ENCODE measurements around the gene ALLC. TPM values are rescaled to one million over a fixed set of nuclear protein-coding genes. Genes with fewer than 3 reads are reported as not detected.

Gene ALLC
- total RNA-seq, 2 experiments from 2014 or later, result not detected

DNA sequence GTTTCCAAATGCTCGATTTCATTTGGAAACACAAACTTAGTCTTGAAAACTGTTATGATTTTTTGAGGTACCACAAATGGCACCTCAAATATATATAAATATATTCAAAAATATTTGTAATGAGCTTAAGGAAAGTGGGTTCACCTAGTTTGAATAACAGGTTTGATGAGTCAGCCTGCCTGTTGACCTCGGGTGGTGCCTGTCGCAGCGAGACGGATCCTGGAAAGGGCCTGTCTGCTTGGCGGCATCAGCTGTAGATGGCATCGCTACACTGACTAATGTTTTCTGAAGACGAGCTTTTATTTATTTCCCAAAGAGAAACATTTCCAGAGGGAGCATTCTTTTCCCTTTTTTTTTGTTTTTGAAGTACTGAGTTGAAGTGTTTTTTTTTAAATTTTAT is 6.9 kb downstream of the ALLC start:
- intact Hi-C loops (cut with micrococcal nuclease), result no loop called here
- ATAC-seq, result no peak
- Mint-ChIP-seq H3K4me1 (ENCODE audit: low read depth) (peaks cover 3% of the 10 kb centered on the region), H3K4me3 (no peak overlapping the region), H3K27me3 (no peaks in the 10 kb centered on the region), H3K9me3 (no peaks in the 10 kb centered on the region), H3K36me3 (ENCODE audit: low read depth) (no peaks in the 10 kb centered on the region), H3K27ac (no peak overlapping the region)
- DNase-seq, result no peak
- ChIA-PET POLR2A (no interaction called here), CTCF (interaction anchor here (1.0 kb wide), 1 partner anchor 241 kb away, joined by 3 read pairs; no protein-coding TSS in a partner anchor)
- TF ChIP-seq, protein P1, sequence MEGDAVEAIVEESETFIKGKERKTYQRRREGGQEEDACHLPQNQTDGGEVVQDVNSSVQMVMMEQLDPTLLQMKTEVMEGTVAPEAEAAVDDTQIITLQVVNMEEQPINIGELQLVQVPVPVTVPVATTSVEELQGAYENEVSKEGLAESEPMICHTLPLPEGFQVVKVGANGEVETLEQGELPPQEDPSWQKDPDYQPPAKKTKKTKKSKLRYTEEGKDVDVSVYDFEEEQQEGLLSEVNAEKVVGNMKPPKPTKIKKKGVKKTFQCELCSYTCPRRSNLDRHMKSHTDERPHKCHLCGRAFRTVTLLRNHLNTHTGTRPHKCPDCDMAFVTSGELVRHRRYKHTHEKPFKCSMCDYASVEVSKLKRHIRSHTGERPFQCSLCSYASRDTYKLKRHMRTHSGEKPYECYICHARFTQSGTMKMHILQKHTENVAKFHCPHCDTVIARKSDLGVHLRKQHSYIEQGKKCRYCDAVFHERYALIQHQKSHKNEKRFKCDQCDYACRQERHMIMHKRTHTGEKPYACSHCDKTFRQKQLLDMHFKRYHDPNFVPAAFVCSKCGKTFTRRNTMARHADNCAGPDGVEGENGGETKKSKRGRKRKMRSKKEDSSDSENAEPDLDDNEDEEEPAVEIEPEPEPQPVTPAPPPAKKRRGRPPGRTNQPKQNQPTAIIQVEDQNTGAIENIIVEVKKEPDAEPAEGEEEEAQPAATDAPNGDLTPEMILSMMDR (IDR thresholded peaks at IDR 0.05), result no peak

DNA sequence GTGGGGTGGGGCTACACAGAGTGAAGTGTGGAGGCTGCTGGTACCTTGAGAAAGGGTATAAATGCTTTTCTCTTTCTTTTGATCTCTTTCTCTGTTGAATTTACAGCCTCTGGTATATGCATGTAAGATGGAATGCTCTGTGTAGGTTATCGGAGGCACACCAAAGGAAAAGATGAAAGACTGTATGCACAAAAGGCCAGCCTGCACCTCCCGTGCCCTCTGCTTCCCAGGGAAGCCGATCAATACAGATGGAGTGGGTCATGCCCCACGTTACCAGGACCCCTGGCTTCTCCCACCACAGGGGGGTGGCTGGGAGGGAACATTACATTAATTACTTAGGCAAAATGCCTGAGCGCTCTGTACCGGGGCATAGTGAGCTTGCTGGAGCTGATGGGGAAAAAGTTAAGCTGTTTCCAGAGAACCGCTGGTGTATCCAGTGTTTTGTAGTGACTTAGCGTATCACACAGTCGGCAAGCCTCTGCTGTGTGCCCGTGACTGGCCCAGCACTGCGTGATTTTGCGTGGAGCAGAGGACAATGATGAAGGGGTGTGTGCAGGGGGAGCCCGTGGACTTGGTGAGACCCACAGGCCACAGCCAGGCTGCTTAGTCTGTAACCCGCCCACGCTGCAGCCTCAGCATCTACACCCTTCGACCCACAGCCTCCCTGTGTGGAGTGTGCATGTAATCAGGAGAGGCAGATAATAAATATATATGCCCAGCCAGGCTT is 8.0 kb downstream of the ALLC start:
- intact Hi-C loops (cut with micrococcal nuclease), result no loop called here
- Mint-ChIP-seq H3K27ac (no peak overlapping the region), H3K4me3 (no peak overlapping the region), H3K27me3 (peaks cover 2% of the 10 kb centered on the region), H3K36me3 (ENCODE audit: low read depth) (no peaks in the 10 kb centered on the region), H3K4me1 (ENCODE audit: low read depth) (no peaks in the 10 kb centered on the region), H3K9me3 (no peaks in the 10 kb centered on the region)
- CTCF ChIA-PET, result no interaction called here
- POLR2A ChIA-PET, result no interaction called here
- ATAC-seq, result no peak
- DNase-seq, result no peak
- TF ChIP-seq, protein P1 (IDR thresholded peaks at IDR 0.05), result no peak

DNA sequence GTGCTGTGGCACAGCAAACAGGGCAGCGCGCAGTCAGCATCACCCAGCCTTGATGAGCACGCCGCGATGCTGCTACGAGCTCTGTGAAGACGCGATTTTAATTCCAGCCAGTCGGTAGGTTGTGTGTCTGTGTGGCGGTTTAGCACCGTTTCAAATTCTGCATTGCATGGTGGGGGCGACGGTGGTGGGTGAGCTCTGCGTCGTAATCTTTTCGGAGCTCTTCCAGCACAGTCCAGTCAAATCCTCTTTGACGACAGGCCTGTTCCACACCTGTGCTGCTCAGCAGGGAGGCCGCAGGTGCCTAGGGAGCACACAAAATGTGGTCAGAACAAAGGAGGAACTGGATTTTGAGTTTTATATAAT is 8.6 kb downstream of the ALLC start:
- intact Hi-C loops (cut with micrococcal nuclease), result no loop called here
- Mint-ChIP-seq H3K36me3 (ENCODE audit: low read depth) (no peaks in the 10 kb centered on the region), H3K27ac (no peak overlapping the region), H3K4me1 (ENCODE audit: low read depth) (no peaks in the 10 kb centered on the region), H3K9me3 (no peaks in the 10 kb centered on the region), H3K4me3 (no peak overlapping the region), H3K27me3 (peaks cover 2% of the 10 kb centered on the region)
- ATAC-seq, result no peak
- DNase-seq, result no peak
- TF ChIP-seq, protein P1 (IDR thresholded peaks at IDR 0.05), result no peak
- ChIA-PET CTCF (no interaction called here), POLR2A (no interaction called here)

DNA sequence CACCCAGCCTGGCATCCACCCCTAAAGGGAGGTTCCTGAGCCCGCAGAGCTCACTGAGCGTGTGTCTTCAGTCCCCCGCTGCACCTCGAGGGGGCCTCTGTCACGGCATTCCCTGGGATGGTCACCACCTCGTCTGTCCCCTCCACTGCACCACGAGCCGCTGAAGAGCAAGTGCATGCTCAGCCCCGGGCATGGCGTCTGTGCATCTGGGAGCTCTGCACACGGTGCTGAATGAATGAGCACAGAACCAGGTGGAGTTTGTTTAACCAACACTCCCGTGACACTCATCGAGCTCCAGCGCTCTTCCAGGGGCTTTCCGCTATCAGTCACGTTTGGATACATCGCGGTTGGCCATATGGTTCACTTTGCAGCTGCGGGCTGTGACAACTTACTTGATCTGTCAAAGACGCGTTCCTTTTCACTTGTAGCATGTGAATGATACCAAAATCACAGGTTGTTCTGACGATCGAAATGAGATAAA is 9.2 kb downstream of the ALLC start:
- ChIA-PET CTCF (no interaction called here), POLR2A (no interaction called here)
- Mint-ChIP-seq H3K27ac (no peak overlapping the region), H3K4me1 (ENCODE audit: low read depth) (no peaks in the 10 kb centered on the region), H3K4me3 (no peak overlapping the region), H3K36me3 (ENCODE audit: low read depth) (no peaks in the 10 kb centered on the region), H3K27me3 (peaks cover 2% of the 10 kb centered on the region), H3K9me3 (no peaks in the 10 kb centered on the region)
- TF ChIP-seq, protein P1 (IDR thresholded peaks at IDR 0.05), result no peak
- DNase-seq (no peak), ATAC-seq (no peak)
- intact Hi-C loops (cut with micrococcal nuclease), result no loop called here

DNA sequence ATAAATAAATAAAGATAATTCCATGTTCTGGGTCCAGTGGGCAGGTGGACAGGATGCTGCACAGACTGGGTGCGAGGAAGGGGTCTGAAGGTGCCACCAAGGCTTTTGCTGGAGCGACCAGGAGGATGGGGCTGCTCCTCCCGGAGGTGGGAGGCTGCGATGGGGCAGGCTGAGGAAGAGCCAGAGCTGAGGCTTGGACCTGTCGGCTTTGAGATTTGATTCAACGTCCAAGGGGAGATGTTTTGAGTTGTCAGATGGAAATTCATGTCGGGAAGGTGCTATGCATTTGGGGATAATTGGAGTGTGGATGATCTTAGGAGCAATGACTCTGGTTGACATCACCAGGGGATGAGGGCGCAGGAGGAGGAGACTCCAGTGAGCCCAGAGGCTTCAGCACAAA is 11.7 kb downstream of the ALLC start:
- H3K27ac Mint-ChIP-seq, result no peak overlapping the region
- intact Hi-C loops (cut with micrococcal nuclease), result no loop called here
- POLR2A ChIA-PET, result no interaction called here
- CTCF ChIA-PET, result no interaction called here
- TF ChIP-seq, protein P1 (IDR thresholded peaks at IDR 0.05), result no peak
- ATAC-seq (no peak), DNase-seq (no peak)
- H3K4me1 Mint-ChIP-seq (ENCODE audit: low read depth), result no peaks in the 10 kb centered on the region
- H3K9me3 Mint-ChIP-seq, result no peaks in the 10 kb centered on the region
- H3K27me3 Mint-ChIP-seq, result peaks cover 2% of the 10 kb centered on the region
- no peaks in the 10 kb centered on the region for H3K36me3 Mint-ChIP-seq (ENCODE audit: low read depth)
- H3K4me3 Mint-ChIP-seq, result no peak overlapping the region
